K562 (cell line): Measurements from ENCODE around the gene TENM4. TPM values are rescaled to one million over a fixed set of nuclear protein-coding genes. Genes with fewer than 3 reads are reported as not detected.

Experiments used
- ATAC-seq: fragments of 200-7000 bp; cut with Tn5 transposase; 3 replicates; pipeline ENCODE4 v1.9.1; 2020; ENCODE audit warnings: moderate library complexity
- BruUV-seq: library from RNA; stranded (reverse); fragments of 400-500 nt; replicated peaks from 2 replicates; lab custom pipeline; 2021; lab: Mats Ljungman, UMichigan
- CTCF ChIA-PET: fragments of 300-600 bp; formaldehyde crosslinking; extraction: SDS; loops from one replicate; lab custom pipeline; 2021; ENCODE audit warnings: low intra/inter-chr PET ratio; lab: Yijun Ruan, JAX
- POLR2A ChIA-PET: fragments of 300-600, 350-650 bp; sonication (Branson Sonifier 250); formaldehyde crosslinking; extraction: SDS; loops from one replicate; lab custom pipeline; 2021; ENCODE audit warnings: antibody characterized with exemption, inconsistent platforms; lab: Yijun Ruan, JAX
- DNase-seq, 4 experiments: peaks; one replicate each; pipeline versions ENCODE4 v3.0.0 to v3.0.0-alpha.2; 2011 to 2018; ENCODE audit warnings: low spot score in 3 of 4, mixed read lengths in 3 of 4; ENCODE audit errors: extremely low read depth in 1 of 4
- FAIRE-seq: peaks from 2 replicates; lab custom pipeline; 2011; peaks lifted over from hg19 to GRCh38; lab: Jason Lieb, UNC
- H2AFZ ChIP-seq: 2 replicates; pipeline ENCODE4 v1.6.0; 2011; ENCODE audit warnings: low read depth, low read length, control low read depth, inconsistent platforms
- H3K27ac ChIP-seq: fragments of 200-600 bp; 3 replicates; pipeline ENCODE4 v1.8.0; 2011; ENCODE audit warnings: low read depth, mild to moderate bottlenecking, control low read depth, inconsistent platforms, low read length, moderate library complexity, mixed read lengths; ENCODE audit errors: extremely low read depth
- H3K27me3 ChIP-seq, 2 experiments: fragments of 300-600 bp in 1 of 2; 2 replicates in 1 of 2; 3 replicates in 1 of 2; pipeline versions ENCODE4 v1.6.0 to v1.8.0; 2011; ENCODE audit warnings: inconsistent platforms in 2 of 2, low read length in 2 of 2, mild to moderate bottlenecking in 1 of 2, mixed read lengths in 1 of 2, moderate library complexity in 1 of 2; ENCODE audit not compliant: control insufficient read depth in 2 of 2, insufficient read depth in 2 of 2
- H3K36me3 ChIP-seq: fragments of 300-600 bp; 3 replicates; pipeline ENCODE4 v1.8.0; 2011; ENCODE audit warnings: mild to moderate bottlenecking, low read length, inconsistent platforms; ENCODE audit not compliant: control insufficient read depth, insufficient read depth
- H3K4me1 ChIP-seq, 2 experiments: fragments of 200-600 bp in 1 of 2; replicated peaks in 1 of 2; 2 replicates in 1 of 2; 3 replicates in 1 of 2; pipeline versions ENCODE4 v1.5.1 to v1.8.0; 2011; ENCODE audit warnings: inconsistent platforms in 2 of 2, low read length in 2 of 2, mild to moderate bottlenecking in 1 of 2, mixed read lengths in 1 of 2, moderate library complexity in 1 of 2; ENCODE audit not compliant: control insufficient read depth in 2 of 2, insufficient read depth in 2 of 2
- H3K4me2 ChIP-seq: 2 replicates; pipeline ENCODE4 v1.6.1; 2011; ENCODE audit warnings: low read length, control low read depth, inconsistent platforms, mixed read lengths; ENCODE audit not compliant: insufficient read depth
- H3K4me3 ChIP-seq: fragments of 200-600 bp; sonication (generic), shearing (Covaris generic); 2 replicates; pipeline ENCODE4 v1.5.1; 2016; ENCODE audit warnings: control low read depth, inconsistent platforms
- H3K79me2 ChIP-seq: fragments of 200-600 bp; 3 replicates; pipeline ENCODE4 v1.8.0; 2011; ENCODE audit warnings: low read length, inconsistent platforms; ENCODE audit not compliant: control insufficient read depth, insufficient read depth
- H3K9ac ChIP-seq, 2 experiments: 2 replicates each; pipeline versions ENCODE4 v1.6.0 to v1.6.1; 2011; ENCODE audit warnings: low read depth in 2 of 2, low read length in 2 of 2, control low read depth in 1 of 2, inconsistent platforms in 1 of 2, mild to moderate bottlenecking in 1 of 2, mixed read lengths in 1 of 2; ENCODE audit not compliant: insufficient read depth in 1 of 2
- H3K9me1 ChIP-seq: one replicate; pipeline ENCODE4 v1.6.0; 2011; ENCODE audit warnings: inconsistent platforms, mild to moderate bottlenecking, low read length, moderate library complexity; ENCODE audit not compliant: control insufficient read depth, insufficient read depth
- H3K9me3 ChIP-seq: replicated peaks from 2 replicates; pipeline ENCODE4 v1.5.1; 2011; ENCODE audit warnings: low read depth, low read length, inconsistent platforms; ENCODE audit not compliant: control insufficient read depth, insufficient read depth
- H4K20me1 ChIP-seq: replicated peaks from 2 replicates; pipeline ENCODE4 v1.6.1; 2011; ENCODE audit warnings: low read length, inconsistent platforms, mixed read lengths; ENCODE audit not compliant: control insufficient read depth, insufficient read depth
- CEBPG ChIP-seq, 3 experiments: fragments of 200-800 bp in 1 of 3; sonication (Bioruptor generic) in 1 of 3; sonication (generic) in 1 of 3; formaldehyde crosslinking in 1 of 3; IDR thresholded peaks in 2 of 3; conservative IDR thresholded peaks in 1 of 3; 2 replicates each; pipeline versions ENCODE4 v1.6.1 to v1.8.0; 2016 to 2022; ENCODE audit warnings: missing compliant biosample characterization in 2 of 3, missing genetic modification characterization in 2 of 3, mild to moderate bottlenecking in 1 of 3, missing genetic modification reagents in 1 of 3
- GATAD2B ChIP-seq: fragments of 450-650 bp; IDR thresholded peaks from 2 replicates; pipeline ENCODE4 v1.6.1; 2017; ENCODE audit warnings: mild to moderate bottlenecking, borderline replicate concordance
- RBFOX2 ChIP-seq: fragments of 200-400 bp; formaldehyde crosslinking; IDR thresholded peaks from 2 replicates; pipeline ENCODE4 v1.6.1; 2017; ENCODE audit warnings: low read depth, mild to moderate bottlenecking, low read length, moderate library complexity
- SMARCB1 ChIP-seq: IDR thresholded peaks from 2 replicates; pipeline ENCODE4 v1.6.1; 2011; ENCODE audit warnings: improper control_type of control experiment, low read depth; ENCODE audit not compliant: insufficient read length
- WGBS: fragments of 100-300 bp; shearing (Covaris generic); methylation state at CpG from one replicate; pipeline ENCODE4 v1.1.6; 2016; ENCODE audit warnings: low coverage, mixed read lengths; ENCODE audit not compliant: insufficient coverage; ENCODE audit errors: missing lambda C conversion rate; 5-methylcytosine and 5-hydroxymethylcytosine counted together
- in situ Hi-C: fragments of 300-500 bp; cut with MboI; formaldehyde crosslinking; loops from 4 replicates; pipeline ENCODE4 v1.15.0; 2018; ENCODE audit warnings: inconsistent platforms, mixed read lengths
- intact Hi-C: fragments of 100-400 bp; cut with micrococcal nuclease; formaldehyde crosslinking; loops from 2 replicates; pipeline ENCODE4 v1.14.2; 2022
- polyA plus RNA-seq, 8 experiments: library from polyadenylated mRNA; depleted of rRNA in 4 of 8; stranded (reverse) in 5 of 8; unstranded in 3 of 8; fragments of >200 nt; fragmentation: Nextera tagmentation in 2 of 8; fragmentation: Illumina TruSeq in 1 of 8; extraction: Ambion mirVana in 2 of 8; extraction: Trizol in 1 of 8; gene quantifications; 2 replicates each; pipeline versions ENCODE4 v1.2.1 to v1.2.3, GENCODE V29; 2011 to 2014; ENCODE audit warnings: inconsistent platforms in 1 of 8, missing spikeins in 1 of 8
- total RNA-seq, 7 experiments: library from RNA; depleted of rRNA in 6 of 7; stranded (reverse); fragments of >200 nt in 6 of 7; fragmentation: Illumina TruSeq in 2 of 7; extraction: Trizol in 2 of 7; gene quantifications; 2 replicates each; pipeline versions ENCODE4 v1.2.1 to v1.2.3, GENCODE V29; 2011 to 2021; ENCODE audit warnings: low replicate concordance in 1 of 7
- TF ChIP-seq, protein P1 (sequence below): fragments of 250-450 bp; sonication (Bioruptor Pico); IDR thresholded peaks from 2 replicates; pipeline ENCODE4 v1.8.0; 2021; ENCODE audit warnings: mild to moderate bottlenecking, moderate library complexity
- TF ChIP-seq, protein P2 (sequence below): fragments of 250-450 bp; sonication (Bioruptor Pico); IDR thresholded peaks from 2 replicates; pipeline ENCODE4 v1.4.0; 2020; ENCODE audit warnings: mild to moderate bottlenecking, moderate library complexity, borderline replicate concordance
- TF ChIP-seq, protein P3 (sequence below): fragments of 250-450 bp; sonication (Bioruptor Pico); IDR thresholded peaks from 2 replicates; pipeline ENCODE4 v1.4.0; 2020; ENCODE audit warnings: mild to moderate bottlenecking, moderate library complexity
- TF ChIP-seq, protein P4 (sequence below): sonication (generic); formaldehyde crosslinking; IDR thresholded peaks from 2 replicates; pipeline ENCODE4 v1.8.0; 2023; ENCODE audit warnings: missing genetic modification reagents, mild to moderate bottlenecking, borderline replicate concordance

Gene TENM4
- total and polyA plus RNA-seq, 9 of the 15 experiments (the other 6 are each of a cell fraction or from before 2014, with no cell fraction given) = 0.16 TPM; not detected in 8

DNA sequence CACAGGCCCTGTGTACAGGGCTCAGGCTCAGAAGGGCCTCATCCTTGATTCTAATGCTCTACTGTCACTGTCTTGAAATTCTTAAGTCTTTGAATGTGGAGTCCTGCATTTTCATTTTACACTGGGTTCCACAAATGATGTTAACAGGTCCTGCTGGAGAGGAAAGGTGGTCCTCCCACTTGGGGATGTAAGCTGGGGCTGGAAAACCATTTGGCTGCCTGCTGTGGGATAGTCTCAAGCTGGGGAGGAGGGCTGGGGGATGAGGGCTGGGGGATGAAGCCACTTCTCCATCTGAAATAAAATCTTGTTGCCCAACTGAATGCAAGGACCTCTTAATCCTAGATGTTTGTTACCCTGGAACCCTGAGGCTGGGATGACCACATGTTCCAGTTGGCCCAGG is 423.0 kb downstream of the TENM4 start (continued):
- TF ChIP-seq, protein P1, sequence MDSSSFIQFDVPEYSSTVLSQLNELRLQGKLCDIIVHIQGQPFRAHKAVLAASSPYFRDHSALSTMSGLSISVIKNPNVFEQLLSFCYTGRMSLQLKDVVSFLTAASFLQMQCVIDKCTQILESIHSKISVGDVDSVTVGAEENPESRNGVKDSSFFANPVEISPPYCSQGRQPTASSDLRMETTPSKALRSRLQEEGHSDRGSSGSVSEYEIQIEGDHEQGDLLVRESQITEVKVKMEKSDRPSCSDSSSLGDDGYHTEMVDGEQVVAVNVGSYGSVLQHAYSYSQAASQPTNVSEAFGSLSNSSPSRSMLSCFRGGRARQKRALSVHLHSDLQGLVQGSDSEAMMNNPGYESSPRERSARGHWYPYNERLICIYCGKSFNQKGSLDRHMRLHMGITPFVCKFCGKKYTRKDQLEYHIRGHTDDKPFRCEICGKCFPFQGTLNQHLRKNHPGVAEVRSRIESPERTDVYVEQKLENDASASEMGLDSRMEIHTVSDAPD (CRISPR knock-in tag) = no peak
- TF ChIP-seq GATAD2B = no peak
- TF ChIP-seq, protein P2, sequence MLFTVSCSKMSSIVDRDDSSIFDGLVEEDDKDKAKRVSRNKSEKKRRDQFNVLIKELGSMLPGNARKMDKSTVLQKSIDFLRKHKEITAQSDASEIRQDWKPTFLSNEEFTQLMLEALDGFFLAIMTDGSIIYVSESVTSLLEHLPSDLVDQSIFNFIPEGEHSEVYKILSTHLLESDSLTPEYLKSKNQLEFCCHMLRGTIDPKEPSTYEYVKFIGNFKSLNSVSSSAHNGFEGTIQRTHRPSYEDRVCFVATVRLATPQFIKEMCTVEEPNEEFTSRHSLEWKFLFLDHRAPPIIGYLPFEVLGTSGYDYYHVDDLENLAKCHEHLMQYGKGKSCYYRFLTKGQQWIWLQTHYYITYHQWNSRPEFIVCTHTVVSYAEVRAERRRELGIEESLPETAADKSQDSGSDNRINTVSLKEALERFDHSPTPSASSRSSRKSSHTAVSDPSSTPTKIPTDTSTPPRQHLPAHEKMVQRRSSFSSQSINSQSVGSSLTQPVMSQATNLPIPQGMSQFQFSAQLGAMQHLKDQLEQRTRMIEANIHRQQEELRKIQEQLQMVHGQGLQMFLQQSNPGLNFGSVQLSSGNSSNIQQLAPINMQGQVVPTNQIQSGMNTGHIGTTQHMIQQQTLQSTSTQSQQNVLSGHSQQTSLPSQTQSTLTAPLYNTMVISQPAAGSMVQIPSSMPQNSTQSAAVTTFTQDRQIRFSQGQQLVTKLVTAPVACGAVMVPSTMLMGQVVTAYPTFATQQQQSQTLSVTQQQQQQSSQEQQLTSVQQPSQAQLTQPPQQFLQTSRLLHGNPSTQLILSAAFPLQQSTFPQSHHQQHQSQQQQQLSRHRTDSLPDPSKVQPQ (CRISPR knock-in tag) = no peak

DNA sequence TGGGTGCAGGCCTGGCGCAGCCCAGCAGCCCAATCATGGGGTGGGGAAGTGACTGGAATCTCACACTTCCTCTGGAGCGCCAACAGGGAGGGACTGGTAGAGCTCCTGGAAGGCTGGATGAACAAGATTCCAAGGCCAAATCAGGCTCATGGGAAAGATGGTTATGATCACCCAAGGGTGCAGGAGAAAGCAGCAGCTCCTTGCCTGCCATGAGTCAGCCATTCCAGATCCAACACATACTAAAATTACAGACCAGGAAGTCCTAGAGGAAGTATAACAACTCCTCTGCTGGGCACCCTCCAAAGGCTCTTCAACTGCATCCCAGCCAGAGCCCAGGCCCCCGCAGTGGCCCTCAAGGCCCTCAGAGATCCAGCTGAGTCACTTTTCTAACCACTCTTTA is 427.3 kb downstream of the TENM4 start:
- FAIRE-seq (no peak), DNase-seq (no peak), ATAC-seq (no peak)
- H3K9me1 ChIP-seq = no peaks in the 10 kb centered on the region
- POLR2A ChIA-PET = no interaction called here
- WGBS = 0% methylated on average over 3 of the region's 3 CpGs
- no peak overlapping the region for H3K4me3 ChIP-seq
- no peaks in the 10 kb centered on the region for H3K27me3 ChIP-seq
- no peaks in the 10 kb centered on the region for H3K36me3 ChIP-seq
- H3K27ac ChIP-seq = no peak overlapping the region
- no peaks in the 10 kb centered on the region for H3K9me3 ChIP-seq
- no peak overlapping the region for H3K4me2 ChIP-seq
- no peaks in the 10 kb centered on the region for H4K20me1 ChIP-seq
- no peaks in the 10 kb centered on the region for H3K79me2 ChIP-seq
- no peaks in the 10 kb centered on the region for H3K4me1 ChIP-seq
- no peak overlapping the region for H2AFZ ChIP-seq
- CTCF ChIA-PET = no interaction called here
- in situ Hi-C loops = no loop called here
- H3K9ac ChIP-seq = no peak overlapping the region
- no TSS peak for BruUV-seq
- intact Hi-C loops = no loop called here
- TF ChIP-seq, protein P3, sequence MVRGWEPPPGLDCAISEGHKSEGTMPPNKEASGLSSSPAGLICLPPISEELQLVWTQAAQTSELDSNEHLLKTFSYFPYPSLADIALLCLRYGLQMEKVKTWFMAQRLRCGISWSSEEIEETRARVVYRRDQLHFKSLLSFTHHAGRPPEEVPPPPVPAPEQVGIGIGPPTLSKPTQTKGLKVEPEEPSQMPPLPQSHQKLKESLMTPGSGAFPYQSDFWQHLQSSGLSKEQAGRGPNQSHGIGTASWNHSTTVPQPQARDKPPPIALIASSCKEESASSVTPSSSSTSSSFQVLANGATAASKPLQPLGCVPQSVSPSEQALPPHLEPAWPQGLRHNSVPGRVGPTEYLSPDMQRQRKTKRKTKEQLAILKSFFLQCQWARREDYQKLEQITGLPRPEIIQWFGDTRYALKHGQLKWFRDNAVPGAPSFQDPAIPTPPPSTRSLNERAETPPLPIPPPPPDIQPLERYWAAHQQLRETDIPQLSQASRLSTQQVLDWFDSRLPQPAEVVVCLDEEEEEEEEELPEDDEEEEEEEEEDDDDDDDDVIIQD (CRISPR knock-in tag) = no peak
- TF ChIP-seq, protein P4, sequence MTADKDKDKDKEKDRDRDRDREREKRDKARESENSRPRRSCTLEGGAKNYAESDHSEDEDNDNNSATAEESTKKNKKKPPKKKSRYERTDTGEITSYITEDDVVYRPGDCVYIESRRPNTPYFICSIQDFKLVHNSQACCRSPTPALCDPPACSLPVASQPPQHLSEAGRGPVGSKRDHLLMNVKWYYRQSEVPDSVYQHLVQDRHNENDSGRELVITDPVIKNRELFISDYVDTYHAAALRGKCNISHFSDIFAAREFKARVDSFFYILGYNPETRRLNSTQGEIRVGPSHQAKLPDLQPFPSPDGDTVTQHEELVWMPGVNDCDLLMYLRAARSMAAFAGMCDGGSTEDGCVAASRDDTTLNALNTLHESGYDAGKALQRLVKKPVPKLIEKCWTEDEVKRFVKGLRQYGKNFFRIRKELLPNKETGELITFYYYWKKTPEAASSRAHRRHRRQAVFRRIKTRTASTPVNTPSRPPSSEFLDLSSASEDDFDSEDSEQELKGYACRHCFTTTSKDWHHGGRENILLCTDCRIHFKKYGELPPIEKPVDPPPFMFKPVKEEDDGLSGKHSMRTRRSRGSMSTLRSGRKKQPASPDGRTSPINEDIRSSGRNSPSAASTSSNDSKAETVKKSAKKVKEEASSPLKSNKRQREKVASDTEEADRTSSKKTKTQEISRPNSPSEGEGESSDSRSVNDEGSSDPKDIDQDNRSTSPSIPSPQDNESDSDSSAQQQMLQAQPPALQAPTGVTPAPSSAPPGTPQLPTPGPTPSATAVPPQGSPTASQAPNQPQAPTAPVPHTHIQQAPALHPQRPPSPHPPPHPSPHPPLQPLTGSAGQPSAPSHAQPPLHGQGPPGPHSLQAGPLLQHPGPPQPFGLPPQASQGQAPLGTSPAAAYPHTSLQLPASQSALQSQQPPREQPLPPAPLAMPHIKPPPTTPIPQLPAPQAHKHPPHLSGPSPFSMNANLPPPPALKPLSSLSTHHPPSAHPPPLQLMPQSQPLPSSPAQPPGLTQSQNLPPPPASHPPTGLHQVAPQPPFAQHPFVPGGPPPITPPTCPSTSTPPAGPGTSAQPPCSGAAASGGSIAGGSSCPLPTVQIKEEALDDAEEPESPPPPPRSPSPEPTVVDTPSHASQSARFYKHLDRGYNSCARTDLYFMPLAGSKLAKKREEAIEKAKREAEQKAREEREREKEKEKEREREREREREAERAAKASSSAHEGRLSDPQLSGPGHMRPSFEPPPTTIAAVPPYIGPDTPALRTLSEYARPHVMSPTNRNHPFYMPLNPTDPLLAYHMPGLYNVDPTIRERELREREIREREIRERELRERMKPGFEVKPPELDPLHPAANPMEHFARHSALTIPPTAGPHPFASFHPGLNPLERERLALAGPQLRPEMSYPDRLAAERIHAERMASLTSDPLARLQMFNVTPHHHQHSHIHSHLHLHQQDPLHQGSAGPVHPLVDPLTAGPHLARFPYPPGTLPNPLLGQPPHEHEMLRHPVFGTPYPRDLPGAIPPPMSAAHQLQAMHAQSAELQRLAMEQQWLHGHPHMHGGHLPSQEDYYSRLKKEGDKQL = no peak
- TF ChIP-seq SMARCB1 = no peak
- no peak for TF ChIP-seq RBFOX2
- no peak for TF ChIP-seq CEBPG (CRISPR knock-in tag; IDR thresholded peaks at IDR 0.05)
- no peak for TF ChIP-seq CEBPG (tag; conservative IDR thresholded peaks at IDR 0.05 in 1 of 2, IDR thresholded peaks at IDR 0.05 in 1 of 2)
